ENCODE results near the gene CALM3.
"Not testable (repeated sequence)": the region's sequence is repeated elsewhere in the genome, so short reads cannot be mapped to it uniquely, and the experiment has no call there.

The CALM3 gene

GRCh38 chr19:46618670-46619231 is 17.6 kb downstream of the CALM3 start:
- peaks cover 65% of the 10 kb centered on the region for H3K4me1 Mint-ChIP-seq (ENCODE audit: low read depth)
- peak overlapping the region; percentile 79 for H3K4me3 Mint-ChIP-seq
- H3K27me3 Mint-ChIP-seq: no peaks in the 10 kb centered on the region
- H3K27ac Mint-ChIP-seq: peak overlapping the region; percentile 93
- H3K36me3 Mint-ChIP-seq: no peaks in the 10 kb centered on the region
- H3K9me3 Mint-ChIP-seq (ENCODE audit: low read depth): no peaks in the 10 kb centered on the region

GRCh38 chr19:46620267-46620666 is 19.1 kb downstream of the CALM3 start:
- peaks cover 67% of the 10 kb centered on the region for H3K4me1 Mint-ChIP-seq (ENCODE audit: low read depth)
- H3K36me3 Mint-ChIP-seq: no peaks in the 10 kb centered on the region
- H3K27ac Mint-ChIP-seq: peak overlapping the region; percentile 93
- H3K9me3 Mint-ChIP-seq (ENCODE audit: low read depth): no peaks in the 10 kb centered on the region
- no peaks in the 10 kb centered on the region for H3K27me3 Mint-ChIP-seq
- peak overlapping the region; percentile 79 for H3K4me3 Mint-ChIP-seq

- H3K9me3 Mint-ChIP-seq (ENCODE audit: low read depth): no peaks in the 10 kb centered on the region
- H3K27ac Mint-ChIP-seq: peak overlapping the region; percentile 93
- peak overlapping the region; percentile 10 for H3K4me3 Mint-ChIP-seq
- H3K27me3 Mint-ChIP-seq: no peaks in the 10 kb centered on the region
- no peaks in the 10 kb centered on the region for H3K36me3 Mint-ChIP-seq
- peaks cover 66% of the 10 kb centered on the region for H3K4me1 Mint-ChIP-seq (ENCODE audit: low read depth)
Measured at GRCh38 chr19:46620716-46621115, 19.6 kb downstream of the CALM3 start.

- no peaks in the 10 kb centered on the region for H3K36me3 Mint-ChIP-seq
- no peaks in the 10 kb centered on the region for H3K9me3 Mint-ChIP-seq (ENCODE audit: low read depth)
- H3K27ac Mint-ChIP-seq: peak overlapping the region; percentile 83
- H3K4me1 Mint-ChIP-seq (ENCODE audit: low read depth): peaks cover 60% of the 10 kb centered on the region
- peak overlapping the region; percentile 75 for H3K4me3 Mint-ChIP-seq
- H3K27me3 Mint-ChIP-seq: no peaks in the 10 kb centered on the region
Measured at GRCh38 chr19:46621191-46622117, 20.3 kb downstream of the CALM3 start.

DNA sequence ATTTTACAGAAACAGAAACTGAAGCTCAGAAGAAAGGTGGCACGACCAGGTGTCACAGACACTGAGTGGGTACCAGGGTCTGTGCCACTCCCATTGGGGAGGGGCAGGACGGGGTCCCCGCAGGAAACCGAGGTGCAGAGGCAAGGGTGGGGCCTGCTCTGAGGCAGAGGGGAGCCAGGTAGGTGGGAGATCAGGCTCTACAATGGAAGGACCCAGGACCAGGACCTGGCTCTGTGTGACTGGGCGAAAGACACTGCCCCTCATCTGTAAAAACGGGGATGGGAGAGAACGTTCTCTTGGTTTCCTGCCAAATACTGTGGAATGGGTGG is 21.0 kb downstream of the CALM3 start:
- Mint-ChIP-seq H3K4me3 (peak overlapping the region; percentile 75), H3K36me3 (no peaks in the 10 kb centered on the region), H3K9me3 (ENCODE audit: low read depth) (no peaks in the 10 kb centered on the region), H3K27me3 (no peaks in the 10 kb centered on the region), H3K4me1 (ENCODE audit: low read depth) (peaks cover 54% of the 10 kb centered on the region), H3K27ac (peak overlapping the region; percentile 83)

- Mint-ChIP-seq H3K27ac (peak overlapping the region; percentile 41), H3K36me3 (no peaks in the 10 kb centered on the region), H3K4me3 (peak overlapping the region; percentile 90), H3K9me3 (ENCODE audit: low read depth) (no peaks in the 10 kb centered on the region), H3K27me3 (no peaks in the 10 kb centered on the region), H3K4me1 (ENCODE audit: low read depth) (peaks cover 50% of the 10 kb centered on the region)
Measured at GRCh38 chr19:46623915-46624502, 22.9 kb downstream of the CALM3 start.

- H3K27me3 Mint-ChIP-seq: no peaks in the 10 kb centered on the region
- H3K4me3 Mint-ChIP-seq: peak within 1 kb of the TSS; percentile 90
- H3K27ac Mint-ChIP-seq: peak within 1 kb of the TSS; percentile 86
- H3K36me3 Mint-ChIP-seq: no peaks in the 10 kb centered on the region
- no peaks in the 10 kb centered on the region for H3K9me3 Mint-ChIP-seq (ENCODE audit: low read depth)
- H3K4me1 Mint-ChIP-seq (ENCODE audit: low read depth): peaks cover 40% of the 10 kb centered on the region
Measured at GRCh38 chr19:46624958-46625661, 24.0 kb downstream of the CALM3 start, which contains the start of gene PTGIR. PTGIR (minus strand) TSS chr19:46625089; CDS start chr19:46624225, 864 bp downstream.

DNA sequence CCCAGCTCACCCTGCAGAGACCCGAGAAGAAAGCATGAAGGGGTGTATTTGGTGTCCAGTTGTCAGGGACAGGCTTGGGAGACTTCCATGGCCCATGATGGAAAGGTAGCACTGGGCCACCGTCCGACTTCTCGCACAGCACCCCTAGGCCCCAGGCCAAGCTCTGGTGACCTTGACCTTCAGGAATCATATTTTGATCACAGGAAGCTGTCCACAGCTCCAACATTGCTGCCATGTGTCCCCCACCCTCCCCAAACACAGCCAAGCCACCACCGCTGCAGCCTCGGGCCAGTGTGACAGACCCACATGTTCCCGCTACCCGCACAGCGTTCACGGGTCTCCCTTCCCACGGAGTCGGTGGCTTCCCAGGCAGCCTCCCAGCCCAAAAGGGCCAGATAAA is 24.6 kb downstream of the CALM3 start:
- no peak overlapping the region for H3K4me3 Mint-ChIP-seq
- no peaks in the 10 kb centered on the region for H3K9me3 Mint-ChIP-seq (ENCODE audit: low read depth)
- H3K36me3 Mint-ChIP-seq: no peaks in the 10 kb centered on the region
- no peaks in the 10 kb centered on the region for H3K27me3 Mint-ChIP-seq
- H3K4me1 Mint-ChIP-seq (ENCODE audit: low read depth): peaks cover 34% of the 10 kb centered on the region
- H3K27ac Mint-ChIP-seq: no peak overlapping the region

- Mint-ChIP-seq H3K27me3 (no peaks in the 10 kb centered on the region), H3K36me3 (no peaks in the 10 kb centered on the region), H3K9me3 (ENCODE audit: low read depth) (no peaks in the 10 kb centered on the region), H3K4me1 (ENCODE audit: low read depth) (peaks cover 29% of the 10 kb centered on the region), H3K27ac (no peak overlapping the region), H3K4me3 (no peak overlapping the region)
Measured at GRCh38 chr19:46626446-46626845, 25.3 kb downstream of the CALM3 start.

DNA sequence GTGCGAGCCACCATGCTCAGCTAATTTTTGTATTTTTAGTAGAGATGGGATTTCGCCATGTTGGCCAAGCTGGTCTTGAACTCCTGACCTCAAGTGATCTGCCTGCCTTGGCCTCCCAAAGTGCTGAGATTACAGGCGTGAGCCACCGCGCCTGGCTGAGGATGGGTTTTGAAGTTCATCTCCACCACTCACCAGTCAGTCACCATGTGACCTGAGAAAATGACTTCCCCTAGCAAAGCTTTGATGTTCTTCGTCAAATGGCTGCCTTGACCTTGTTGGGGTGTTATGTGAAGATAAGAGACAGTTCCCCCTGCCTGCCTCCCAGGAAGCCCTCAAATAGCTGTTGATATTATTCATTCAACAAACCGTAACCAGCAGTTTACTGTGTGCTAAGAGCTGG is 27.8 kb downstream of the CALM3 start:
- not testable (repeated sequence) for H3K4me3 Mint-ChIP-seq; H3K9me3 Mint-ChIP-seq (ENCODE audit: low read depth); H3K36me3 Mint-ChIP-seq; H3K27me3 Mint-ChIP-seq
- H3K27ac Mint-ChIP-seq: peak overlapping the region; percentile 22
- H3K4me1 Mint-ChIP-seq (ENCODE audit: low read depth): peaks cover 29% of the 10 kb centered on the region

GRCh38 chr19:46629546-46630025 is 28.5 kb downstream of the CALM3 start:
- Mint-ChIP-seq H3K9me3 (ENCODE audit: low read depth) (no peaks in the 10 kb centered on the region), H3K27ac (no peak overlapping the region), H3K4me1 (ENCODE audit: low read depth) (peaks cover 26% of the 10 kb centered on the region), H3K27me3 (no peaks in the 10 kb centered on the region), H3K36me3 (no peaks in the 10 kb centered on the region), H3K4me3 (no peak overlapping the region)

DNA sequence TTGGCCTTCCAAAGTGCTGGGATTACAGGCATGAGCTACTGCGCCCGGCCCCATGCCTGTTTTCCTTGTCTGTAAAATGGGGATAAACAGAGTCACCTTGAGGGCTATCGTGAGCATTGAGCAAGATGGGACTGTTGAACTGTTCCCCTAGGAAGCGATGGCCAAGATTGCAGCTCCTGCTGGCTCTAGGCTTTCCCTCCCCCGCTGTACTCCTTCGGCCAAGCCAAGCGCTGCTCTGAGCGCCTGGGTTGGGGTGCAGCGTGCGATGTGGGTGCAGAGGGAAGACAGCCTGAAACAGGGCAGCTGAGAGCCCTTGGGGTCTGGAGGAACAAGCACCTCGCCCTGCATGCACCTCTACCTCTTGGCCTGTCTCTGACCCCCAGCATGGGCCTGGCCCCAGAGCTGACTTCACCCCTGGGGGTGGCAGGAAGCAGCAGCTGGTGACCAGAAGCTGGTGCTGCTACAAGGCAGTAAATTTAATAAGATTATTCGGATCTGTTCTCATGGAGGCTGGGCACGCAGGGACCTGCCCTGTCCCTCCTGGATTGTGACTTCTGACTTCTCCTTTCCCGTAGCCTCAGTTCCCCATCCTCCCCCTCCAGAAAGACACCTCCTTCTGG is 29.6 kb downstream of the CALM3 start:
- H3K36me3 Mint-ChIP-seq: no peaks in the 10 kb centered on the region
- H3K9me3 Mint-ChIP-seq (ENCODE audit: low read depth): no peaks in the 10 kb centered on the region
- H3K27me3 Mint-ChIP-seq: no peaks in the 10 kb centered on the region

GRCh38 chr19:46631481-46631880 is 30.4 kb downstream of the CALM3 start:
- Mint-ChIP-seq H3K4me1 (ENCODE audit: low read depth) (peaks cover 24% of the 10 kb centered on the region), H3K27ac (no peak overlapping the region), H3K36me3 (no peaks in the 10 kb centered on the region), H3K27me3 (no peaks in the 10 kb centered on the region), H3K9me3 (ENCODE audit: low read depth) (no peaks in the 10 kb centered on the region), H3K4me3 (no peak overlapping the region)

More for the DNA sequence above, 29.6 kb downstream of the CALM3 start:
- H3K4me1 Mint-ChIP-seq (ENCODE audit: low read depth): peaks cover 22% of the 10 kb centered on the region
- no peak overlapping the region for H3K27ac Mint-ChIP-seq
- H3K4me3 Mint-ChIP-seq: no peak overlapping the region

GRCh38 chr19:46633130-46633529 is 32.0 kb downstream of the CALM3 start:
- H3K9me3 Mint-ChIP-seq (ENCODE audit: low read depth): no peaks in the 10 kb centered on the region
- H3K27ac Mint-ChIP-seq: peak overlapping the region; percentile 61
- H3K36me3 Mint-ChIP-seq: no peaks in the 10 kb centered on the region
- H3K4me1 Mint-ChIP-seq (ENCODE audit: low read depth): peaks cover 22% of the 10 kb centered on the region
- H3K27me3 Mint-ChIP-seq: no peaks in the 10 kb centered on the region
- peak overlapping the region; percentile 86 for H3K4me3 Mint-ChIP-seq
